Activated naive CD4-positive, alpha-beta T cell treated with Interleukin-2 at 50 U/mL for 16 hours (primary cell): ENCODE results near the gene CYBA.

Experiments
- DNase-seq: peaks from one replicate; pipeline ENCODE4 v3.0.0-alpha.2; 2020

Gene CYBA

DNA sequence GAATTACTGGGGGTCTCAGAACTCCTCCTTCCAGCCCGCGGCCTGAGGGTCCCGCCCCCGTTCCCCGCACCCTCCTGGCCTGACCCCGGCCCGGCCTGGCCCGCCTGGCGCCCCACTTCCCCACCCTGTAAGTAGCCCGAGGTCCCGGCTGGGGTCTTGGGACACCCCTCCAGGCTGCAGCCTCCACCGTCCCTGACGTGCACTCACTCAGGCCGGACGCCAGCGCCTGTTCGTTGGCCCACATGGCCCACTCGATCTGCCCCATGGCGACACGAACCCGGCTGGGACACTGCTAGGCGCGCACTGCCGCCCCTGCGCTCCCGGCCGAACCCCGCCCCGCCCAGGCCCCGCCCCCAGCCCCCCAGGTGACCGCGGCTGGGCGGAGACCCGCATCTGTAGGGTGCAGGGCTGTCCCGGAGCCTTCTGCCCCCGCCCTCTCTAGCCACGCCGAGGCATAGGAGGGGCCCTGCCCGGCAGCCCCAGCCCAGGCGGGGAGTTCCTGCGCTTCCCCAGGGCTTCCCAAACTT, at the start of gene CYBA:
Gene CYBA, minus strand, starts transcription at position 305 of the 527 bp plus-strand sequence. Its CDS starts 40 bp downstream, at position 265.
- DNase-seq = peak; percentile 79

DNA sequence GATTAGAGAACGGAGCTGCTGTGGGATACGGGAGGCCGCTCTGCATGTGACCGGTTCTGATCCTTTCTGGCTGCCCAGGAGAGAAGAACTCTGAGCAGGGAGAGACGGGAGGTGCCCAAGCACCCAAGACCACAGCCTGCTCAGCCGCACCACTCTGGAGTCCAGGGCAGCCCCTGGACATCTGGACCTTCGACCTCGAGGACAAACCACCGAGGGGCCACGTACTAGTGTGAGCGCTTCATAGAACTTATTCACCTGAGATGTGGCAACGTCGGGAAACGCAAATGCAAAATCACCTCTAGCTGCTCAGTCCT, 49.4 kb upstream of the CYBA start:
- DNase-seq = no peak

DNA sequence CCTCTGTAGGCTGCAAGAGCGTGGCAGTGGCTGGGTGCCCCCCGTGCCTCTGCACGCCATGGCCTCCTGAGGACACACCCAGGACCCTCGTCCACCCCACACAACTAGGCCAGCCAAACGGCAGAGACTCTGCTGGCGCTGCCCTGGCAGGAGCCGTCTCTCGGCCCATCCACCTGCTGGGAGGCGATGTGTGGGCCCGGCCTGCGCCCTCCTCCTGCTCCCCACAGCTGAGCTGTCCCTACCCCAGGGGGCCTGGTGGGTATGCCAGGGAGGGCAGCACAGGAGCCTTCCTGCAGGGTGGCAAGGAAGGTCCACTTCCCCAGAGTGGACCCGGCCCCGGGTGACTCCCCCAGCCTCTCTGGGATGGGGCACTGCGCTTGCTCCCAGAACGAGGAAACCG, 48.3 kb upstream of the CYBA start:
- DNase-seq = no peak

DNA sequence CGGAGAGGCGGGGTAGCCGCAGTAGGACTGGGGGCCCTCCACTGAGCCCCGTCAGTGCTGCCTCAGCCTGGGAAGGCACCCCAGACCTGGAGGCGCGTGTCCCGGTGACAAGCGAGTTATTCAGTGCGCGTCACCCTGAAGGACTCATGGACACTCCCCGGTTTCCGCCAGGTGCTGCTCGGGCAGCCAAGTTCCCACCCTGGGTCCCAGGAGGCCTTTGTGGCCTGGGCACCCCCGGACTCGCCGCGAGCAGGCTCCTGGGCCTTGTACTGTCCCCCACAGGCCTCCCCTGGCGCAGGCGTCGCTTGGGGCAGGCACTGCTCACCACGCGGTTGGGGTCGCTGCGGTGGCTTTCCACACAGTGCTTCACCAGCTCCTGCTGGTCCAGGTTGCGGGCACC, 47.8 kb upstream of the CYBA start:
- no peak for DNase-seq

DNA sequence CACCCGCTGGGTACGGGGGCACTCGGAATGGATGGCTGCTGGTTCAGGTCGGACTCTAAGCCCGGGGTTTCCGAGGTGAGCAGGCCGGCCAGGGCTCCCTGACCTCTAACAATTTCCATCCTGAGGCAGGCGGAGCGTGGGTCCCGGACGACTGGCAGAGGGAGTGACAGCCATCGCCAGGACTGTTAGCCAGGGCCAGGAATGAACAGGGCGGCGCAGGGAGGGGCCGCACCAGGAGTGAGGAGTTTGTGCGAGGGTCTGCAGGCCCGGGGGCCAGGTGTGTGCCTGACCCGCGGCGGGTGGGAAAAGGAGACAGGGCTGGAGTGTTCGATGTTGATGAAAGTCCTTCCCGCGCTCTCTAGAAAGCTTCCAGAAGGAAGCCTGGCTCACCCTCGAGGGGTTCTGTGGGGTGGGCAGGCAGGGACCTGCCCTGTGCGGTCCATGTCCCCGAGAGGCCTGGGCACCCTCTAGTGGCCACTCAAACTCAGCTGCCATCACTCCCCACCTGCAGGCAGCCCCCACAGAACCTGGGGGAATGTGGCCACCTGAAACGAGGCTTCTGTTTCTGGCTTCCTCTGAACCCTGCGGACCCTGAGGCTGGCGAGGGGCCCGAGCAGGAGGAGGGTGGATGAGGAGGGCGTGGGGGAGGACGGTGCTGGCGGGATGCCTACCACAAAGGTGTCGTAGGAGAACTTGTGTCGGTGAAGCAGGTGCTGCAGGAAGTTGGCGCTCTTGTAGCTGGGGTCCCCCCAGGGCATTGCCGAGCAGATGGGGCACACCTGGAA, 47.2 kb upstream of the CYBA start:
- DNase-seq = no peak

DNA sequence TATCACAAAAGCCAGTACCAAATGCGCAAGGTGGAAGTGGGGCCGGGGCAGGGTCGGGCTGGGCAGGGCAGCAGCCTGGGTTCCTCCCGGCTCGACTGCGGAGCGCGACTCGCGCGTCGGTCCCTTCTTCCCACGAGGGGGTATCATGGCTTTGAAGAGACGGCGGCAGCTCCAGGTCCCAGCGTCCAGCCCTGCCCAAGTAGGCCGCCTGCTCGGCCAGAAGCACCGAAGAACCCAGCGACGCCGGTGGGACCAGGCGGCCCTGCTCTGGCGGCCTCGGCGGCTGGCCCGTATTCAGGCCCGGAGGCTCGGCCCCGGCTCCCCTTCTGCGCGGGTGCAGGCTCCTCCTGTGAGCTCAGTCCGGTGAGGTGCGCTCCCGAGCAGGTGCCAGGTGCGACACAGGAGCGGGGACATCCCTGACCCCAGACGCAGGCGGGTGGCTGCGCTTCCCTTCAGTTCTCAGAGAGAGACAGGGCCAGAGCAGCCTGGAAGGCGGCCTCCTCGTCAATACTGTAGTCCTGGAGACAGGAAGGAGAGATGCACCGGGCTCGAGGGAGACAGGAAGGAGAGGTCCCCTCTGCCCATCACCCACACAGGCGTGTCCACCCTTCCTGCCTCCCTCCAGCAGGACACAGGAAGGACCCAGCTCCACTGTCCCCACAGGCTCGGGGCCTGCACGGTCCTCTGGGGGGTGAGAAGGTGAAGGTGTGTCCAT, 46.4 kb upstream of the CYBA start:
- no peak for DNase-seq

DNA sequence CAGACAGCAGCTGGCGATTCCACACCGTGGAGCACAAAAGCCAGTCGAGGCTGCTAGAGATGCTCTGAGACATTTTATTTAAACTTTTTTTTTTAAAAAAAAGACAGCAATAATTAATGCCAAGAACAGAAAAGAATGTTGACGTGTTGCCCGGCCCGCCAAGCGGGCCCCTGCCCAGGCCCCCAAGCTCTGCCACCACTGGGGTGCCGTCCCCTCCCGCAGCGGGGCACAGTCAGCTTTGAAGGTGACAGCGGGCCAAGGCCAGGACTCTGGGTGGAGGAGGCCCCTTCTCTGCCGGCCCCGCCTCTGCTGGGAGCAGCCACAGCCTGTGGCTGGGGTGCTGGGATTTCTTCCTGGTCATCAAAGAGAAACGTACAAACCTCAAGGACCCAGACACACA, 45.6 kb upstream of the CYBA start:
- no peak for DNase-seq

DNA sequence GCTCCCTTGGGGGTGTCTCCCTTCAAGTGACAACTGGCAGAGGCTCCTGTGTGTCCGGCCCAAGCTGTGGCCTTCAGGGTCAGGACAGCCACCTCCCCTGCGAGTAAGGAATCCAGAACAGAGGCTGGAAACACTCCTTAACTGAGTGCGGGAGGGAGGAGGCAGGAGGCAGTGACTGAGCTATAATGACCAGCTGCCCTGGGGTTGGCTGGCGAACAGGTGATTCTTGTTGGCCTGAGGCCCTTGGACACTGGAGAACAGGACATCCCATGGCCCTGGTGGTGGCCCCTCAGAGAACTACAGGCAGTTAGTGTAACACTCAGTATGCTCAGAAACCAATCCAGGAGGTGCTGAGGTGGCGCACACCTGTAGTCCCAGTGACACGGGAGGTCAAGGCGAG, 44.9 kb upstream of the CYBA start:
- no peak for DNase-seq

DNA sequence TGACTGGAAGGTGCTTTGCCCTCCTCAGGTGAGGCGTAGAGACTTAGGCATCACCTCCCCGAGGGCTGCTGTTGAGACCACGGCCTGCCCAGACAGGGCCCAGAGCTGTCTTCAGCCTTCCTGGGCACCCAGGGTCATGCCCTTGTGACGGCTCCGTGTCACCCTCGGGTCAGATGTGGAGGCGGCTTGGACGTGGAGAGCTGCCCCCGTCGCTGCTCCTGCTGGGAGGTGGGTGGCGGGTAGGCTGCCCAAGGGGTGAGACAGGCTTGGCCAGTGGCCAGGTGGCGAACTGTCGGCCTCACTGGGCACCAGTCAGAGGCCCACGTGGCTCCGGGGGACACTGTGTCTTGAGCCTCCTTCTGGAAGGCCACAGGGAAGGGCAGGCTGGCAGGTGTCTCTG, 44.4 kb upstream of the CYBA start:
- DNase-seq = no peak

DNA sequence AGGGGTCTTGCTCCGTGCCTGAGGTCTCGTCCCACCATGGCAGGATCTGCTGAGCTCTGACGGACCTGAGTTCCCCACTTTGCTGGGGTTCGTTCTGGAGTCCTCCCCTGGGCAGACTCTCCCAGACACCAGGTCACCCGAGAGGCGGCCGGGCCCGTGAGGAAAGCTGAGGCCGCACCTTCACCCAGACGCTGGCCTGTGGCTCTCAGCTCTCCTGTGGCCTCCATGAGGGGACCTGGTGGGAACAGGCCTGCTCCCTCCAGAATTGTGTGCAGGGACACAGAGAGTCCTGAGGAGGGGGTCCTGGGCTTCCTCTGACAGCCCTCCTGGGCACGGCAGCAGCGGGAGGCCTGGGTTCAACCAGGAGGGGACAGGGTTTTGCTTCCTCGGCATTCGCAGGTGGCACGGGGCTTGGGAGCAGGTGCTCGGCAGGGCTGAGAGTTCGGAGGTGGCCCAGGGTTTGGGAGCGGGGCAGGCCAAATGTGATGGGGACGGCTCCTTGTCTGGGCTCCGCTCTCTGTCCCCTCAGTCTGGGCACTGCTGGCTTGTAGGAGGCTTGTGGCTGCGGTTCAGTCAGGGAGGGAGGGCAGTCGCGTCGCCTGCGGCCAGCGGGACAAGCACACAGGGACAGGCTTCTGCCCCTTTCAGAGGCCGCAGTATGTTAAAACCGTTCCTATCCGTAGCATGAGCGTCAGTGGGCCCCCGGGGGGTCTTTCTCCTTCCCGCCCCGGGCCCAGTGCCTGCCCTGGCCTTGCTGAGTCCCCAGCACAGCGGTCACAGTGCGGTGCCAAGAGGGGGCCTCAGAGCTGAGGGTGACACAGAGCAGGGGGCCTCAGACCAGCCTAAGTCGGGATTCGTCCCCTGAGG, 43.6 kb upstream of the CYBA start:
- no peak for DNase-seq

DNA sequence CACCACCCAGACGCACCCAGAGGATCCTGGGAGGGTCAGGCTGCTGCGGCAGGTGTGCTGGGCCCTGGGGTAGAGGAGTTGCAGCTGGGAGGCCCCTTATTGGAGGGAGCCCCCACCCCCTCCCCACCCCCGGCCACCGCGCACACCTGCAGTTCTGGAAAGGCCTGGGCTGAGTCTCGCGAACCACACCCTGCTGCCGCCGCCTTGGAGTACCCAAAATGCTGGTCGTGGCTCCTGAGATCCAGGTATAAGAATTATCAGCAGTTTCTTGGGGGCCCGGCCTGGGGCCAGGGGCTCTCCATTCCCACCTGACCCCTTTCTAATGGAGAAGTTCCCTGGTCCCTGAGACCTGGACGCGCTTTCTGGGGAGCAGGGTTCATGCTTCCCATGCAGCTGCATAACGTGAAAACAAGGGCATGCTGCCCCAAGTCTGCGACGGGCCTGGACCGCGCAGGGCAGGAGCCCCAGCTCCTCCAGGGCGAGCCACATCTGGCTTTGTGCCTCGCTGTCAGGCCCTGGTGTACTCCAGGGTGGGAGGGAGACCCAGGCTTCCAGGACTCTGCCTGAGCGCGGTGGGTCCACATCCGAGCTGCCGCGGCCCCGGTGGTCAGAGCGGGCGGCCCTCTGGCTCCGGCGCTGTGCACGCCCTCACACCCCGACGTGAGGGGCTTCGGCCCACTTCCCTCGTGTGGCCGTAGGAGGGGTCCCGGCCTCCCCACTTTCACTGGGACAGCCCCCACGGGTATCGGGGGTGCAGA, 42.7 kb upstream of the CYBA start:
- DNase-seq = no peak

DNA sequence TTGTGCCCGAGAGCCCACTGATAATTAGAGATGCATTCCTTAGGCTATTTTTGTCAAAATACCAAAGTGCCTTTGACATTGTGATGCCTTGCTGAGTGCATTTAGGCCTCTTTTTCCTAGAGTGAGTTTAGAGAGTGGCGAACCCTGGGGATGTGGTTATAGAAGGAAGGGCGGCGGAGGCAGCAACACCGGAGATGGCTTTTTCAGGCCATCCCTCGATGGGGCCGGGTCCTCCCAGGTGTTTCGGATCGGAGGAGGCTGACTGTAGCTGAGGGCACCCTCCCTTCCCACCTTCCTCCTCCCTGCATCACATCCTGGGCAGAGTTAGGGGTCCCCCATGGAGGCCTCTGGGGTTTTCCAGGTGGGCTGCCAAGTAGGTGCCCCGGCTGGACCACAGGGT, 42.0 kb upstream of the CYBA start:
- no peak for DNase-seq

DNA sequence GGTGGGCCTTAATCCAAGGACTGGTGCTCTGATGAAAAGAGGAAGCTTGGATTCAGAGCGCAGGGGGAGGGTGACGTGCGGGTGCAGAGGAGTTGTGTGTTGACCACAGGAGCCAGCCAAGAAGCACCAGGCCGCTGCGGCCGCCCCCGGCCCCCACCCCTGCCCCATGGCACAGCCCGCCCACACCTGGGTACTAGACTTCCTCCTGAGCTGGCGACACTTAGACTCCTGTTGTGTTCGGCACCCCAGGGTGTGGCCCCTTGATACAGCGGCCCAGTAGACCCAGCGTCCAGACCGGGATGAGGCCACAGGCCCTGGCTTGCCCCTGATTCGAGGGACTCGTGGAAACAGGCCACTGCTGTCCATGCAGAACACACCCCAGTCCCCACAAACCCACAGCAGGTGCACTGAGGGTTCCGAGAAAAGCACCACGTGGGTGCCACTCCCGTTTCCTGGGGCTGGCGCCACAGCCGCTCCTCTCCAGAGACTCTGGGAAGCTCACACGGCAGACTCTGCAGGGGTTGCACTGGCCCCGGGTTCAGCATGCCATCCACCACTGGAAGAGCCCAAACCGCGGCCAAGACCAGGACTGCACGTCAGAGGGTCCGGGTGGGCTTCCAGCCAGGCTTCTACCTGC, 41.2 kb upstream of the CYBA start:
- peak; percentile 32 for DNase-seq

DNA sequence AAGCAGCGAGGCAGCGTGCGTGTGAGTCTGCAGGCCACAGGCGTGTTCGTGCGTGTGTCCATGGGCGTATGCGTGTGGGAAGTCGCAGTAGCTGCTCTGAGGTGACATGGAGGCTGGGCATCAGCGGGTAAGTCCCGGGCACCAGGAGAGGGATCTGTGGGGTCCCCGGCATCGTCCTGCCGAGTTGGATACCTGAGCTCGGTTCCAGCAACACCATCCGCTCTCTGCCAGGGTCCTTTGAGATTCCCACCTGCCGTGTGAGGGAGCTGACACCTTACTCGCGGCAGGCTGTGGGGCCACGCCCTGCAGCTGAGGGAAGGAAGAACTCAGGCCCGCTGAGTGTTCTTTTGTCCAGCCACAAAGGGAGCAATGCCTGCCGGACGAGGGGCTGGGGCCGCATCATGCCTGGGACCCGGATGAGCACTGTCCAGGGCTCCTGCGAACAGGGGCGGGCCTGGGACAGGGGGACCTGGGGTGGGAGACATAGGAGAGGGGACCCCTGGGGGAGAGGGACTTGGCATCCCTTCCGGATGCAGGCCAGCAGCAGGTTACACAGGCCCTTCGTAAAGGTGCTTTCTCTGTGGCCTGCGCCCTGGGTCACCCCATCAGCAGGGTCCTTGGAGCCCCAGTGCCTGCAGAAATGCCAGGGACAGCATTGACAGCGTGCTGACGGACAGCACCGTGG, 40.4 kb upstream of the CYBA start:
- DNase-seq = no peak

DNA sequence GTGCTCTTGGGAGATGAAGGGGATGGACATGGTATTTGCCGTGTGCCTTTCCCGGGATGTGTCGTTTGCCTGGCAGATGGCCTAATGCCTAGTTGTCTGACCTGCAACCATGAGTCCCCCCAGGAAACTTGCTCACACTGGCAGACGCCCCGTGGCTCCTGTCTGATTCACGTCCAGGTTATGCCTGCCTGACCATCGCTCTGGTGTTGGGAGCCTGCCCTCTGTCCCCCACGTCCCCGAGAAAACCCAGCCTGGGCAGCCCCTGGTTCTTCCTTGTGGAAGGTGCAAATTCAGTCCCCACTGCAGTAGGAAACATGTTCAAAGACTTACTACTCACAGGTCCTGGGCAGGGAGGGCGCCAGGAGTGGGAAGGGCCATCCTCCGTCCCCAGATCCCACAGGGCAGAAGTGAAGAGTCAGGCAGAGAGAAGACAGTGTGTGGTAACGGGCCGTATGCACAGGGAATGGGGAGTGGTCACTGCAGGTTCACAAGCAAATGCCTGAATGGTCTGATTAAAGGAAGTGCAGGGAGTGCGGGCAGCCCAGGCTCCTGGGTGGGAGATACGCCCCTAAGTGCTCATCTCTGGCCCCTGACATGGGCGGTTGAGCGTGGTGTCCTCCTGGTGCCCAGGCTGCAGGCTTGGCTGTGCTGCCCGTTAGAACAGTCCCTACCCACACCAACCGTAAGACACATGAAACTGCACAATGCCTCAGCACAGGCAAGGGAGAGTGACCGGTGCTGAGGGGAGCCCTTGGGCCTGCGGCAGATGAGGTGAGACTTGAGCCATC, 39.7 kb upstream of the CYBA start:
- DNase-seq = no peak

DNA sequence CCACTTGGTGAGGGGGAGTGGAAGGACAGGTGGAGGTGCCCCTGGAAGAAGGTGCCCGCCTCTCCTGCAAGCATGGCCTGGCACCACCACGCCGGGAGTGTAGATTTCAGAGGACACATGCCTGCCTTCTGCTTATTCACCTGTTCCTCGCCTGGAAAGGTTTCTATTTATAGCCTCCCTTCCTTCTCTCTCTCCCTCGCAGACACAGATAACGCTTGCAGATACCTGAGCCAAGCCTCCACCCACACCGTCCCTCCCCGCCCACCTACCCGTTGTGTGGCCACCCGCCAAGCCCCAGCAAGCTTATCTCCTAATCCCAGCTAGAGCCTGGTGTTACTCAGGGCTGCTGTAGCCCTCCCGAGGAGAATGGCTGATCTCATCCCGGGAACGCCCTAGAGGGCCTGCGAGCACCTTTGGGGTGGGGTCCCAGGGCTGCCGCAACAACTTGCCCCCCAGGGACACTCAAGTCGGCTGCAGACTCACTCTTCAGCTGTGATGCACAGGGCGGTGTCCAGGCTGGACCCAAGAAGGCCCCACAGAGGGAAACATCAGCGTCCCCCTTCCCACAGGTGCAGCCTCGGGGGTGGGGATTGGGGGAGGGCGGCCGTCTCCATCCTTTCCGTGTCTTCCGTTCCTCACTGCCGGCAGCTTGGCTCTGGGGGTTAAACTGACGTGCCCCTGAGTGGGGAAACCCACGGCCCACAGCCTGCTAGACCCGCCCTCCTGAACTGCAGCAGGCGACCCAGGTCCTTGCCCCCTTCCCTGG, 37.3 kb upstream of the CYBA start:
- no peak for DNase-seq

DNA sequence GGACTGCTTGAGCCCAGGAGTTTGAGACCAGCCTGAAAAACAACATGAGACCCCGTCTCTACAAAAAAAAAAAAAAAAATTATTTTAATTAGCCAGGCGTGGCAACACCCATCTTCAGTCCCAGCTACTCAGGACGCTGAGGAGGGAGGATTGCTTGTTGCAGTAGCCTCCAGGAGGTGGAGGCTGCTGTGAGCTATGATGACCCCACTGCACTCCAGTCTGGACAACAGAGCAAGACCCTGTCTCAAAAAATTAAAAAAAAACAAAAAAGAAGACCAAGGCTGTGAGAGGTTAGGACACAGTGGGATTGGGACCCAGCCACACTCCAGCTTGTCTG, 36.8 kb upstream of the CYBA start:
- no peak for DNase-seq

DNA sequence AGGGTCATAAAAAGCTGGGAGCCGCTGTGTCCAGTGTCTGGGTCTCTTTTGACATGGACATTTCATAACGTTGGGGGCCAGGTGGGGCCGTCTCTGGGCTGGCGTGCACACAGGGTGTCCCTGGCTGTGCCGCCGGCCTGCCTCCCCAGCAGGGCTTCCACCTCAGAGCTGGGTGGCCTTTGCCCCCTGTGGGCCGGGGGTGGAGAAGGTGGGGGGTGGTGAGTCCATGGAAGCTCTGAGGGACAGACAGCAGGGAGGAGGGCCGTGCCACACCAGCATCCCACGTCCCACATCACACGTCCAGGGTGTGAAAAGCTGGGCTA, 36.4 kb upstream of the CYBA start:
- no peak for DNase-seq

DNA sequence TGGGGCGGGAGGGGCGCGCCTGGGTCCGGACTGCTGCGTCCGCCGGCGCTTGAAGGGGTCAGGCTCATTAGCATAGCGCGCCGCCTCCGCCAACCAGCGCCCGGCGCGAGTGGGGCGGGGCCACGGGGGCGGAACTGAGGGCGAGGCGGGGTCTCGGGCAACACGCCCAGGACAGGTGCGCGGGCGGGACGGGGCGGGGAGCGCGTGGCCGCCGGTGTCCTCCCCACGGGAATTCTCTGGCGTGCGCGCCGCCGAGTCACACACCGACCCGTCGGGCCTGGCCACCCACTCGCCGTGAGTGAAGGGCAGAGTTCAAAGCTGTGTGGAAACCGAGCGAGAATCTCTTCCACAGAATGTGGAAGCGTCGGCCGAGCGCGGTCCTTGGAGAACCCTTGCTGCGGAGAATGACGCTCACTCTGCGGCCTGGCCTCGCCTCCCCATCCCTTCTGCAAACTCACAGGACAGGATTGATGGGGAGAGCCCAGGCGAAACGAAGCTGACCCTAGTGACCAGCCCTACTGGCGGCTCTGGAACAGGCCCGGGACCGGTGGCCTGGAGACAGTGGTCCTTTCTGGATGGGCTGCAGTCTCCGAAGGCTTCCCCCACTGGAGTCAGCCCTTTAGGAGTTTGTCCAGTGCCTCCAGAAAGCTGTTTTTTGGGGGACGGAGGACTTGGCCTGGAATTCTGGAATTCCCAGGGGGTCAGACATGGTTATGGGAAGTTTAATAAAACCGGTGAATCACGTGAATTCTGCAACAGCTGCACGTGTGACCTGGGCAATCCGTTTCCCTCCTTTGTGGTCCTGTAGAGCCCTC, 35.8 kb upstream of the CYBA start, which contains the start of gene SNAI3:
Gene SNAI3, minus strand, starts transcription at position 69 of the 815 bp plus-strand sequence. CDS start 101 bp downstream, outside the sequence.
- peak; percentile 90 for DNase-seq
